Esophagus muscularis mucosa (tissue), 3 donors: ENCODE data around the gene MAP2K5.

Experiments used
- CTCF ChIP-seq, 3 experiments: fragments of 200-600 bp in 2 of 3; fragments of 450-650 bp in 1 of 3; sonication (generic) in 2 of 3; IDR thresholded peaks; one replicate each; pipeline ENCODE4 v1.5.1; 2017 to 2019; ENCODE audit warnings: antibody characterized with exemption in 3 of 3, mild to moderate bottlenecking in 2 of 3, moderate library complexity in 1 of 3
- POLR2A ChIP-seq: fragments of 450-650 bp; IDR thresholded peaks from one replicate; pipeline ENCODE4 v1.6.1; 2017; ENCODE audit warnings: antibody characterized with exemption, moderate library complexity, mild to moderate bottlenecking, low read depth

- no peak for TF ChIP-seq CTCF (IDR thresholded peaks at IDR 0.05)
- no peak for TF ChIP-seq POLR2A
Observed at GRCh38 chr15:67823314-67824196, 281.1 kb downstream of the MAP2K5 start.
